ENCODE results near the gene CASK. TPM values are rescaled to one million over a fixed set of nuclear protein-coding genes. Genes with fewer than 3 reads are reported as not detected.

Gene CASK
- total RNA-seq, 2 donors from 2014 or later: 22.3 to 27.4 TPM

- WGBS, 2 donors: 49 to 73% methylated on average over 2 to 5 of the region's 5 CpGs
- ATAC-seq: no peak
These were observed 404.5 kb downstream of the CASK start for GRCh38 chrX:41518841-41519220.

GRCh38 chrX:41518127-41518840, 405.1 kb downstream of the CASK start:
- intact Hi-C loops (cut with DNase I): no loop called here
- WGBS, 2 donors: 86 to 91% methylated on average over 6 to 9 of the region's 9 CpGs

More at GRCh38 chrX:41518841-41519220, 404.5 kb downstream of the CASK start:
- H3K4me3 ChIP-seq: no peak overlapping the region
- H3K27me3 ChIP-seq: no peaks in the 10 kb centered on the region
- no peak overlapping the region for H3K27ac ChIP-seq
- H3K9me3 ChIP-seq: no peaks in the 10 kb centered on the region
- no peaks in the 10 kb centered on the region for H3K36me3 ChIP-seq (replicated peaks in 1 of 2; ENCODE audit: insufficient read depth in 1 of 2, low read depth in 2 of 2)
- DNase-seq: no peak
- no peak for TF ChIP-seq POLR2A (IDR thresholded peaks at IDR 0.05)
- TF ChIP-seq CTCF (IDR thresholded peaks at IDR 0.05): no peak
- intact Hi-C loops (cut with DNase I): no loop called here
- H3K4me1 ChIP-seq: no peaks in the 10 kb centered on the region

GRCh38 chrX:41516999-41517765, 406.2 kb downstream of the CASK start:
- no peaks in the 10 kb centered on the region for H3K4me1 ChIP-seq
- DNase-seq (no peak), ATAC-seq (no peak)
- no peaks in the 10 kb centered on the region for H3K36me3 ChIP-seq (replicated peaks in 1 of 2; ENCODE audit: insufficient read depth in 1 of 2, low read depth in 2 of 2)
- no peaks in the 10 kb centered on the region for H3K9me3 ChIP-seq
- H3K27me3 ChIP-seq: no peaks in the 10 kb centered on the region
- no peak overlapping the region for H3K4me3 ChIP-seq
- TF ChIP-seq CTCF (IDR thresholded peaks at IDR 0.05) (no peak), POLR2A (IDR thresholded peaks at IDR 0.05) (no peak)
- no peak overlapping the region for H3K27ac ChIP-seq
- intact Hi-C loops (cut with DNase I): no loop called here
- 75 to 93% methylated on average over 4 of the region's 4 CpGs for WGBS, 2 donors

More at GRCh38 chrX:41518127-41518840, 405.1 kb downstream of the CASK start:
- H3K4me3 ChIP-seq: no peak overlapping the region
- H3K27me3 ChIP-seq: no peaks in the 10 kb centered on the region
- no peaks in the 10 kb centered on the region for H3K9me3 ChIP-seq
- no peaks in the 10 kb centered on the region for H3K36me3 ChIP-seq (replicated peaks in 1 of 2; ENCODE audit: insufficient read depth in 1 of 2, low read depth in 2 of 2)
- no peaks in the 10 kb centered on the region for H3K4me1 ChIP-seq
- DNase-seq (no peak), ATAC-seq (no peak)
- no peak for TF ChIP-seq CTCF (IDR thresholded peaks at IDR 0.05)
- no peak for TF ChIP-seq POLR2A (IDR thresholded peaks at IDR 0.05)
- no peak overlapping the region for H3K27ac ChIP-seq

- Histone ChIP-seq H3K36me3 (replicated peaks in 1 of 2; ENCODE audit: insufficient read depth in 1 of 2, low read depth in 2 of 2) (no peaks in the 10 kb centered on the region), H3K4me3 (no peak overlapping the region), H3K27me3 (no peaks in the 10 kb centered on the region), H3K9me3 (no peaks in the 10 kb centered on the region), H3K4me1 (no peaks in the 10 kb centered on the region), H3K27ac (no peak overlapping the region)
- intact Hi-C loops (cut with DNase I): no loop called here
- 80 to 85% methylated on average over 5 of the region's 5 CpGs for WGBS, 2 donors
- no peak for ATAC-seq
- DNase-seq: no peak
- TF ChIP-seq POLR2A (IDR thresholded peaks at IDR 0.05): no peak
- TF ChIP-seq CTCF (IDR thresholded peaks at IDR 0.05): no peak
These were observed 406.9 kb downstream of the CASK start for GRCh38 chrX:41516456-41516855.
